SW480 (cell line): Measurements from ENCODE around the gene TMEM161A.
"Not testable (repeated sequence)": the region's sequence is repeated elsewhere in the genome, so short reads cannot be mapped to it uniquely, and the experiment has no call there.

Experiments used
- DNase-seq: peaks from one replicate; pipeline ENCODE4 v3.0.0-alpha.2; 2016; ENCODE audit warnings: low spot score

Gene TMEM161A

DNA sequence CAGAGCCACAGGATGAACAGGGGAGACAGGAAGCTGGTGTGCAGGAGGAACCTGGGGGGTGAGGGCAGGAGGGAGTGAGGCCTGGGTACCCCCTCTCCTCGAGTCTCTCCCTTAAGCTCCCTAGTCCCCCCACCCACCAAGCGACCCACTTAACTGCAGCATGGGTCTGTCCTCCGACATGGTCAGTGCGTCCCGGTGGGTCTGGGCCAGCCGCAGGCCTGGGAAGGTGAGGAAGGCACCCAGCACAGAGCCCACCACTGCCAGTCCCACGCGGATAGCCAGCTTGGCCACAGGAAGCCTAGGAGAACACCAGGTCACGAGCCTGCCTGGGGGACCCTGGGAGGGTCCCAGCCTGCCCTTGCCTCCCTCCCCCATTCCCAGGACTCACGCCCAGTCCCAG is 16.9 kb downstream of the TMEM161A start:
- no peak for DNase-seq

DNA sequence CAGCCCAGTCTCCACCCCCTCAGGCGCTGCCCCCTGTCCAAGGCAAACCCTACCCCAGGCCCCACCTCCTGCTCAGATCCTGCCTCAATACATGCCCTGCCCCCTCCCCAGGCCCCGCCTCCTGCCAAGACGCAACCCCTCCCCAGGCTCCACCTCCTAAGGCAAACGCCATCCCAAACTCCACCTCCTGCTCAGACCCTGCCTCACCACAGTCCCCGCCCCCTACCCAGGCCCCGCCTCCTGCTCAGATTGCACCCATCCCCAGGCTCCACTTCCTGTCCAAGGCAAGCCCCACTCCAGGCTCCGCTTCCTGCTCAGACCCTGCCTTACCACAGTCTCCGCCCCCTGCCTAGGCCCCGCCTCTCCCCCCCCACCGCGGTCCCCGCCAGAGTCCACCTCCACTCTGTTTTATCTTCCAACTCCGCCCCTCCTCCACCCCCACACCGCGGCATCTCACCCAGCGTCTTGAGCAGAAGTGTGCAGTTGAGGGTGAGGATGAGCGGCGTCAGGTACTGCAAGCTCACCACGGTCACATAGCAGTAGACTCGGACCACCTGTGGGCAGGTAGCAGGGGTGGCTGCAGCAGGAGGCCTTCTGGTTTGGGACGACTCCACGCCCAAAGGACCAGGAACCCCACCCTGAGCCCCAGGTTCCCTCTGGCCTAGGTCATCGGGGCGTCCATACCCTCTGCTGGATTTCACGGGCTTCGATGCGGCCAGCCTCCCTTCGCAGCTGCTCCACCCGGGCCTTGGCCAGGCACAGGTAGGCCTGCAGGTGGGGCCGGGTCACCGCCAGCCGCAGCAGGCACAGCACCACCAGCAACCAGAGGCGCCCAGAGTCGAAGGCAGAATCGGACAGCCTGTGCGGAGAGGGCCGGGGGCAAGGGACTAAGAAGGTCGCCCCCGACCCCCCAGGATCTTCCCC is 17.7 kb downstream of the TMEM161A start:
- peak; percentile 34 for DNase-seq

DNA sequence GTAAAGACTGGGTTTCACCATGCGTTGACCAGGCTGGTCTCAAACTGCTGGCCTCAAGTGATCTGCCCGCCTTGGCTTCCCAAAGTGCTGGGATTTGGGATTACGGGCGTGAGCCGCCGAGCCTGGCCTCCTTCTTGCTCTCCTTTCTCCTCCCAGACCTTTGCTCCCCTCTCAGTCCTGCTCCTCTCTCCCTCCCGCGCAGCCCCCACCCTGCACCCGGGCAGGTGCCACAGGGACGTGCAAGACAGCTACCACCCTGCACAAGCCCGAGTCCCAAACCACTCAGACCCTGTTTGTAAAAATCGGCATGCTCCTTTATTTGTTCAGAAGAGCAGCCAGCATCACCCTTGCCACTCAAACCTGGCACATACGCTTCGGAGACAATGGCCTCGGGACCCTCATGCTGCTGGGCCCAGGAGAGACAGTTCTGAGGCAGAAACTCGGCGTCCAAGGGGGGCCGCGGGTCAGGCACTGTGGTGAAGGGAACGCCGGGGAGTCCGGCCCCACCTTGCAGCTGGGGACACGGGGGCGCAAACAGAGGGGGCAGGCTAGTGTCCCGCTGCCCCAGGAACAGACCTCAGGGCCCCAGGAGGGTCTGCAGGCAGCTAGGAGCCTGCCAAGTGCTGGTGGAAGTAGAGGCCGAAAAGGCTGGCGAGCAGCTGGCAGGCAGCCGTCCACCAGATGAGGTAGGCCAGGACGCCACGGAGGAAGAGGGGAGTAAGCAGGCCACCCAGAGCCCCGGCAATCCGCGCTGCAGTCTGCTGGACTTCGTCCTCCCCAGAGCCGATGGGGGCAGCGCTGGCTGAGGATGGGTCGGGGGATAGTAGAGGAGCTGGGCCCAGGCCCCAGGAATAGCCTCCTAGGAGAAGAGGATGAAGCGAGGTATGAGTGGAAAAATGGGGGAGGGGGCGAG is 18.7 kb downstream of the TMEM161A start:
- no peak for DNase-seq

- DNase-seq: no peak
Measured at GRCh38 chr19:19115954-19116353, 22.3 kb downstream of the TMEM161A start.

- DNase-seq: peak; percentile 65
Measured at GRCh38 chr19:19113040-19113626, 25.1 kb downstream of the TMEM161A start.

GRCh38 chr19:19111967-19112580 is 26.2 kb downstream of the TMEM161A start:
- DNase-seq: no peak

GRCh38 chr19:19111136-19111835 is 27.0 kb downstream of the TMEM161A start:
- DNase-seq: no peak

DNA sequence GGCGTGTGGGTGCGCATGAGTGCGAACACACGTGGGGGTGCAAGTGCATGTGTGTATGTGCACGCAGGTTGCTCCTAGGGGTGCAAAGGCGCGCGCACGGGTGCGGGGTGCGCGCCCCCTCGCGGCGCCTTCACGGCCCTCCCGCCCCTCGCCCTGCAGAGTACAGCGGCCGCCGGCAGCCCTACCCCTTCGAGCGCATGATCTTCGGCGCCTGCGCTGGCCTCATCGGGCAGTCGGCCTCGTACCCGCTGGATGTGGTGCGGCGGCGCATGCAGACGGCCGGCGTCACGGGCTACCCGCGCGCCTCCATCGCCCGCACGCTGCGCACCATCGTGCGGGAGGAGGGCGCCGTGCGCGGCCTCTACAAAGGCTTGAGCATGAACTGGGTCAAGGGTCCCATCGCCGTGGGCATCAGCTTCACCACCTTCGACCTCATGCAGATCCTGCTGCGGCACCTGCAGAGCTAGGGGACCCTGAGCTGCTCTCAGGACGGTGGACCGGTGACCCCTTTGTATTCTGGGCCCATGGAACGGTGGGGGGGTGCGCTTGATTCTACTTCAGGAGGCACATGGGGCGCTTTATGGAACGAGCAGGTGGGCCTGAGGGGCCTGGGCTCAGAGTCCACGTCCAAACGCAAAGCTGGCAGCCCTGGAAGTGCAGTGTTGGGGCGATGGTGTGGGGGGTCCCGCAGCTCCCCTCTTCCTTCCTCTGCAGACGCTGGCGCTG is 27.7 kb downstream of the TMEM161A start:
- no peak for DNase-seq

DNA sequence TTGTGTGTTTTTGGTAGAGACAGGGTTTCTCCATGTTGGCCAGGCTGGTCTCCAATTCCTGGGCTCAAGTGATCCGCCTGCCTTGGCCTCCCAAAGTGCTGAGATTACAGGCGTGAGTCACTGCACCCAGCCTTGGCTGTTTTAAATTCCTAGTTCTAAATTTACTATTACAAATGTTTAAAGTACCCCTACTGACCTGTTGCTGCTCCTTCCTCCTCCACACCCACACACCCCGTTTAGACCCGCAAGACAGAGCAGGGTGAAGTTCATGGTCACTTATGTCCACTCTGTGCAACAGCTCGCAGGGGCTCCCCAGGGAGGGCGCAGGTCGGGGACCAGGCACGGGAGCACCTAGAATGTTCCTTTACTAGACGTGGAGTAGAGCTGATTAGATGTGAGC is 28.7 kb downstream of the TMEM161A start:
- no peak for DNase-seq

- no peak for DNase-seq
Measured at GRCh38 chr19:19107654-19108053, 30.6 kb downstream of the TMEM161A start.

GRCh38 chr19:19106938-19107337 is 31.3 kb downstream of the TMEM161A start:
- not testable (repeated sequence) for DNase-seq

- DNase-seq: no peak
Measured at GRCh38 chr19:19106056-19106551, 32.2 kb downstream of the TMEM161A start.

DNA sequence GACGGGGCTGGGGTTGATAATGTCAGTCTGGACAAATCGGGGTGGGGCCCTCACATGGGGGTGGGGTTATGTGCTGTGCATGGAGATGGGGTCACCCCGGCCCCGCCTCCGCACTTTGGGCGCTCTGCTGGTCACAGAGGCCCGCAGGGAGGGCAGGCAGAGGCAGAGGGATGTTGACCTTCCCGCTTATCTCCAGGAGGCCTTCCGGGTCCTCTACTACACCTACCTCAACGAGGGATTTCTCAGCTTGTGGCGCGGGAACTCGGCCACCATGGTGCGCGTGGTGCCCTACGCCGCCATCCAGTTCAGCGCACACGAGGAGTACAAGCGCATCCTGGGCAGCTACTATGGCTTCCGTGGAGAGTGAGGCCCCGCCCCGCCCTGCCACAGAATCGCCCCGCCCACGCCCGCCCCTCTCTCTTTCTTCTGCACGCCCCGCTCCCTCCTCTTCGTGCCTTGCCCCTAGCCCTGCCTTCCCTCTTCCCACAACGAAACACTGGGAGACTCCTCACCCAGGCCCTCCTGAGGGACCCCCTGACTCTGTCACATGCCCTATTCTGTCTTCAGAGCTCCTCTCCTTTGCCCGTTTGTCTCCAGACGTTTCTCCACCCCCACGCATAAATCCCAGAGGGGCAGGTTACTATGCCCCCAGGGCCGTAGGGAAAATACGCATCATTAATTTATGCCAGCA is 32.8 kb downstream of the TMEM161A start:
- DNase-seq: peak; percentile 82

GRCh38 chr19:19103167-19103566 is 35.1 kb downstream of the TMEM161A start:
- no peak for DNase-seq

DNA sequence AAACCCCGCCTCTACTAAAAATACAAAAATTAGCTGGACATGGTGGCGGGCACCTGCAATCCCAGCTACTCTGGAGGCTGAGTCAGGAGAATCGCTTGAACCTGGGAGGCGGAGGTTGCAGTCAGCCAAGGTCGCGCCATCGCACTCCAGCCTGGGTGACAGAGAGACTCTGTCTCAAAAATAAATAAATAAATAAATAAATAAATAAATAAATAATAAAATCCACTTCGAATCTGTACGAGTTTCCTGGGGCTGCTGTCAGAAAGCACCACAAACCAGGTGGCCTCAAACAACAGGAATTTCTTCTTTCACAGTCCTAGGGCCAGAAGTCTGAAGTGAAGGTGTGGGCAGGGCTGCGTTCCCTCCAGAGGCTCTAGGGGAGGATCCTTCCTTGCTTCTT is 35.7 kb downstream of the TMEM161A start:
- not testable (repeated sequence) for DNase-seq

DNA sequence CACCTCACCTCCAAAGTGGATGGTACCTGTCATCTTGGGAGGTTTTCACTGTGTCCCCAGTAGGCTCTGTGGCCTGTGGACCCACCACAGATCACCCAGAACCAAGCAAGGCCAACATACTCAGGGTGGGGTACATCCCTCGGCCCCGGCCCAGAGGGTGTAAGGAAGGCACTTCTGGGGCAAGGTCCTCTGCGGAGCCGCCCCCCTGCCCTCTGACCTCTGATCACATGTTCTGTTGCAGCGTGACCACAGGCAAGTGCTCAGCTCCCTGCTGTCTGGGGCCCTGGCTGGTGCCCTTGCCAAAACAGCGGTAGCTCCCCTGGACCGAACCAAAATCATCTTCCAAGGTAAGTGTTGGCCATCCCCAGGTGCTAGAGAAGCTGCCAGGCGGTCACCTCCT is 36.7 kb downstream of the TMEM161A start:
- no peak for DNase-seq

GRCh38 chr19:19098703-19099632 is 39.3 kb downstream of the TMEM161A start:
- no peak for DNase-seq

- peak; percentile 11 for DNase-seq
Measured at GRCh38 chr19:19098084-19098702, 40.1 kb downstream of the TMEM161A start.
